Measurements from ENCODE around the gene GNPAT.

The GNPAT gene

GRCh38 chr1:231241750-231242149 lies 738 bp downstream of the GNPAT start:
- H3K4me3 ChIP-seq (ENCODE audit: low read depth, low read length) = peak overlapping the region; percentile 84

- no peak overlapping the region for H3K4me3 ChIP-seq (ENCODE audit: low read depth, low read length)
Observed at GRCh38 chr1:231242516-231243198, 1.6 kb downstream of the GNPAT start.

GRCh38 chr1:231248778-231249177 lies 7.8 kb downstream of the GNPAT start:
- no peak overlapping the region for H3K4me3 ChIP-seq (ENCODE audit: low read depth, low read length)

GRCh38 chr1:231252336-231252735 lies 11.3 kb downstream of the GNPAT start:
- H3K4me3 ChIP-seq (ENCODE audit: low read depth, low read length) = no peak overlapping the region

- no peak overlapping the region for H3K4me3 ChIP-seq (ENCODE audit: low read depth, low read length)
Observed at GRCh38 chr1:231260351-231260750, 19.3 kb downstream of the GNPAT start.

GRCh38 chr1:231264642-231265041 lies 23.6 kb downstream of the GNPAT start:
- no peak overlapping the region for H3K4me3 ChIP-seq (ENCODE audit: low read depth, low read length)

GRCh38 chr1:231265379-231265778 lies 24.4 kb downstream of the GNPAT start:
- H3K4me3 ChIP-seq (ENCODE audit: low read depth, low read length) = no peak overlapping the region

GRCh38 chr1:231266811-231267322 lies 25.9 kb downstream of the GNPAT start:
- H3K4me3 ChIP-seq (ENCODE audit: low read depth, low read length) = no peak overlapping the region

- no peak overlapping the region for H3K4me3 ChIP-seq (ENCODE audit: low read depth, low read length)
Observed at GRCh38 chr1:231272173-231272572, 31.2 kb downstream of the GNPAT start.

- no peak overlapping the region for H3K4me3 ChIP-seq (ENCODE audit: low read depth, low read length)
Observed at GRCh38 chr1:231272880-231273279, 31.9 kb downstream of the GNPAT start.

GRCh38 chr1:231274119-231274825 lies 33.3 kb downstream of the GNPAT start:
- no peak overlapping the region for H3K4me3 ChIP-seq (ENCODE audit: low read depth, low read length)

GRCh38 chr1:231278100-231278790 lies 37.2 kb downstream of the GNPAT start:
- H3K4me3 ChIP-seq (ENCODE audit: low read depth, low read length) = no peak overlapping the region

- H3K4me3 ChIP-seq (ENCODE audit: low read depth, low read length) = no peak overlapping the region
Observed at GRCh38 chr1:231279081-231279480, 38.1 kb downstream of the GNPAT start.

- H3K4me3 ChIP-seq (ENCODE audit: low read depth, low read length) = no peak overlapping the region
Observed at GRCh38 chr1:231279683-231280082, 38.7 kb downstream of the GNPAT start.

GRCh38 chr1:231284441-231284840 lies 43.4 kb downstream of the GNPAT start:
- H3K4me3 ChIP-seq (ENCODE audit: low read depth, low read length) = no peak overlapping the region

- no peak overlapping the region for H3K4me3 ChIP-seq (ENCODE audit: low read depth, low read length)
Observed at GRCh38 chr1:231286603-231287002, 45.6 kb downstream of the GNPAT start.

GRCh38 chr1:231295938-231296337 lies 54.9 kb downstream of the GNPAT start:
- H3K4me3 ChIP-seq (ENCODE audit: low read depth, low read length) = no peak overlapping the region

- H3K4me3 ChIP-seq (ENCODE audit: low read depth, low read length) = no peak overlapping the region
Observed at GRCh38 chr1:231301990-231302389, 61.0 kb downstream of the GNPAT start.

- no peak overlapping the region for H3K4me3 ChIP-seq (ENCODE audit: low read depth, low read length)
Observed at GRCh38 chr1:231310391-231310934, 69.5 kb downstream of the GNPAT start.

- no peak overlapping the region for H3K4me3 ChIP-seq (ENCODE audit: low read depth, low read length)
Observed at GRCh38 chr1:231311720-231312431, 70.9 kb downstream of the GNPAT start.

GRCh38 chr1:231312432-231312788 lies 71.4 kb downstream of the GNPAT start:
- no peak overlapping the region for H3K4me3 ChIP-seq (ENCODE audit: low read depth, low read length)

Measured in iPS-11a (cell line).